ENCODE data around the gene KRT31.
"Not testable (repeated sequence)": the region's sequence is repeated elsewhere in the genome, so short reads cannot be mapped to it uniquely, and the experiment has no call there.

Gene KRT31

DNA sequence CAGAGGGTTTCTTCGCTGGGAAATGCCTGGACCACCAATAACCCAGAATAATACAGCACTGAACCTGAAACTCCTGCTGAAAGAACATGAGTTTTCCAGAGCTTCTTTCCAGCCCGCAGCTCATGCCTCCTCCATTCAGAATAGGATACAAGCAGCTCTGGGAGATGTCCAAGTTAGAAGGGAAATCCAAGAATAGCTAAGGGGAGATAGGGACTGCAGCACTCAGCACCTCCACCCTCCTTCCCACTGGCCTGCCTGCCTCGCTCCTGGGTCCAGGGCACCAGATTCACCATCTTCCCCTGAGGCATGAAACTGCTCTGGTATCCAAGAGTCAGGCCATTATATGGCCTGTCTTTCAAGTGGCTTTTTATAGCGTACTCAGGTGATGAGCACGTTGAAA is 4.1 kb downstream of the KRT31 start:
- Histone ChIP-seq H3K9ac (ENCODE audit: low read depth in 1 of 2, low read length in 2 of 2) (no peak overlapping the region), H3K27ac (ENCODE audit: low read depth in 2 of 2, low read length in 2 of 2) (no peak overlapping the region), H3K36me3 (ENCODE audit: control insufficient read depth in 2 of 2, insufficient read depth in 2 of 2, low read length in 2 of 2) (no peaks in the 10 kb centered on the region), H3K4me1 (ENCODE audit: control insufficient read depth in 2 of 2, insufficient read depth in 2 of 2, low read length in 2 of 2) (no peaks in the 10 kb centered on the region), H3K9me3 (ENCODE audit: control insufficient read depth in 2 of 2, low read length in 2 of 2) (no peaks in the 10 kb centered on the region), H3K4me3 (ENCODE audit: low read length in 2 of 2) (no peak overlapping the region), H3K27me3 (ENCODE audit: control insufficient read depth in 2 of 2, insufficient read depth in 2 of 2, low read length in 2 of 2) (peaks cover 0 to 3% of the 10 kb centered on the region in 2 donors)

DNA sequence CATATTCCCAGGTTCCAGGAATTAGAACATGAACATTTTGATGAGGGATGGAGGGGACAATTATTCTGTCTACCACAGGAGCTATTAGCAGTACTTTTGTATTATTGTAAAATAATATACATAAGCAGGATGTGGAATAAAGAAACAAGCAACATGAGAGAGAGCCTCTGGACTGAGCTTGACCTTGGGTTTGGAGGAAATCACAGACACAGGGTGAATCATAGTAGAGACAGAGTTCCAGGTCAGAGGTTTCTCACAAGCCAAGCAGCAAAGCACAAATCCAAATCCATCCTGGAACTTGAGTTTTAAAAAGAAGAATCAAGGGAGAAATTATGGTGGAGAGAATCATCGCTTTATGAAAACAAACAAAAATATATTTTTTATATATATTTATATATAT is 5.1 kb downstream of the KRT31 start:
- H3K9me3 ChIP-seq (ENCODE audit: control insufficient read depth in 2 of 2, low read length in 2 of 2): no peaks in the 10 kb centered on the region
- no peak overlapping the region for H3K27ac ChIP-seq (ENCODE audit: low read depth in 2 of 2, low read length in 2 of 2)
- no peaks in the 10 kb centered on the region for H3K4me1 ChIP-seq (ENCODE audit: control insufficient read depth in 2 of 2, insufficient read depth in 2 of 2, low read length in 2 of 2)
- peaks cover 0 to 3% of the 10 kb centered on the region in 2 donors for H3K27me3 ChIP-seq (ENCODE audit: control insufficient read depth in 2 of 2, insufficient read depth in 2 of 2, low read length in 2 of 2)
- no peak overlapping the region for H3K4me3 ChIP-seq (ENCODE audit: low read length in 2 of 2)
- H3K36me3 ChIP-seq (ENCODE audit: control insufficient read depth in 2 of 2, insufficient read depth in 2 of 2, low read length in 2 of 2): no peaks in the 10 kb centered on the region
- H3K9ac ChIP-seq (ENCODE audit: low read depth in 1 of 2, low read length in 2 of 2): no peak overlapping the region

- no peak overlapping the region for H3K4me3 ChIP-seq (ENCODE audit: low read length in 2 of 2)
- peaks cover 0 to 3% of the 10 kb centered on the region in 2 donors for H3K27me3 ChIP-seq (ENCODE audit: control insufficient read depth in 2 of 2, insufficient read depth in 2 of 2, low read length in 2 of 2)
- no peaks in the 10 kb centered on the region for H3K36me3 ChIP-seq (ENCODE audit: control insufficient read depth in 2 of 2, insufficient read depth in 2 of 2, low read length in 2 of 2)
- H3K9ac ChIP-seq (ENCODE audit: low read depth in 1 of 2, low read length in 2 of 2): no peak overlapping the region
- peaks cover 0 to 2% of the 10 kb centered on the region in 2 donors for H3K9me3 ChIP-seq (ENCODE audit: control insufficient read depth in 2 of 2, low read length in 2 of 2)
- H3K4me1 ChIP-seq (ENCODE audit: control insufficient read depth in 2 of 2, insufficient read depth in 2 of 2, low read length in 2 of 2): no peaks in the 10 kb centered on the region
- no peak overlapping the region for H3K27ac ChIP-seq (ENCODE audit: low read depth in 2 of 2, low read length in 2 of 2)
Measured at GRCh38 chr17:41391535-41391934, 5.9 kb downstream of the KRT31 start.

DNA sequence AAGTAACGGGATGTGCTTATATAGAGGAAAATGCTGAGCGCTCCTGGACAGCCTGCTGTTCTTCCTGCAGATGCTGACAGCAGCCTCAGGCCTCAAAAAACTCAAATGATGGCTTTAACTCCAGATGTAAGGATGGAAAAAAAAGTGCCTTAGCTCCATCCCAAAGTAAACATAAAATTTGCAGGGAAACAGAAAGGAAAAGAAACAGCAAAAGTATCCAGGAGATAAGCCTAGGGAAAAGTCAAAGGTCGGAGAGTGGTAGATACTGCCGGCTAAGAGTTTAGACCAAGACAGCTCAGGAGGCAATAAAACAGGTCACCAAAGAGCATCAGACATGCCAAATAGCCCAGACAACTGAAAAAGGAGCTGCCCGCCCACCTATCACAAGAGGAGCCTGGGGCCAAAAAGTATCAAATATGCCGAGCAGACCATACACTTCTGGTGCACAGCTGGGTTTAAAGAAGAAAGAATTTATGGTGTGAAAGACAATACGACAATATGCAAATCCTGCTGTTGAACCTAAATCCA is 6.9 kb downstream of the KRT31 start:
- Histone ChIP-seq H3K9ac (ENCODE audit: low read depth in 1 of 2, low read length in 2 of 2) (no peak overlapping the region), H3K4me1 (ENCODE audit: control insufficient read depth in 2 of 2, insufficient read depth in 2 of 2, low read length in 2 of 2) (no peaks in the 10 kb centered on the region), H3K27ac (ENCODE audit: low read depth in 2 of 2, low read length in 2 of 2) (no peak overlapping the region), H3K4me3 (ENCODE audit: low read length in 2 of 2) (no peak overlapping the region), H3K27me3 (ENCODE audit: control insufficient read depth in 2 of 2, insufficient read depth in 2 of 2, low read length in 2 of 2) (no peaks in the 10 kb centered on the region), H3K9me3 (ENCODE audit: control insufficient read depth in 2 of 2, low read length in 2 of 2) (peaks cover 0 to 2% of the 10 kb centered on the region in 2 donors), H3K36me3 (ENCODE audit: control insufficient read depth in 2 of 2, insufficient read depth in 2 of 2, low read length in 2 of 2) (no peaks in the 10 kb centered on the region)

DNA sequence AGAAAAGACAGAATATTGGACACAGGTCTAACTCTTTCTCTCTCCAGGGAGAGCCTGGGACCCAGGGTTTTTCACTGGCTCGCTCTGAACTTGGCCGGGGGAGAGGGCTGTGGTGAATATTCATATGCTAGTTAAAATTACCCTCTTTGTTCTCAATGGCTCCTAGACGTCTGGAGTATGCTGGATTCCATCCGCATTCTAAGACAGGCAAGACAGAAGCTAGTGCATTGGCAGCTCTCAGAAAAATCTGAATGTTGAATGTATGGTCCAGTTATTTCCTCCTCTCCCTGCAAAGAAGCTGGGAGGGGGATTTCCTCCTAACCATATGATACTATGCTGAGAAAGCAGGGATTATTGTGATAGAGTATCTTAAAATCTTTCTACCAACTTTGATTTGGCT is 9.7 kb downstream of the KRT31 start:
- Histone ChIP-seq H3K9ac (ENCODE audit: low read depth in 1 of 2, low read length in 2 of 2) (no peak overlapping the region), H3K4me1 (ENCODE audit: control insufficient read depth in 2 of 2, insufficient read depth in 2 of 2, low read length in 2 of 2) (no peaks in the 10 kb centered on the region), H3K9me3 (ENCODE audit: control insufficient read depth in 2 of 2, low read length in 2 of 2) (peaks cover 0 to 2% of the 10 kb centered on the region in 2 donors), H3K27ac (ENCODE audit: low read depth in 2 of 2, low read length in 2 of 2) (no peak overlapping the region), H3K27me3 (ENCODE audit: control insufficient read depth in 2 of 2, insufficient read depth in 2 of 2, low read length in 2 of 2) (peaks cover 0 to 1% of the 10 kb centered on the region in 2 donors), H3K36me3 (ENCODE audit: control insufficient read depth in 2 of 2, insufficient read depth in 2 of 2, low read length in 2 of 2) (no peaks in the 10 kb centered on the region), H3K4me3 (ENCODE audit: low read length in 2 of 2) (no peak overlapping the region)

- Histone ChIP-seq H3K4me3 (ENCODE audit: low read length in 2 of 2) (no peak overlapping the region), H3K27me3 (ENCODE audit: control insufficient read depth in 2 of 2, insufficient read depth in 2 of 2, low read length in 2 of 2) (peaks cover 0 to 1% of the 10 kb centered on the region in 2 donors), H3K4me1 (ENCODE audit: control insufficient read depth in 2 of 2, insufficient read depth in 2 of 2, low read length in 2 of 2) (no peaks in the 10 kb centered on the region), H3K9me3 (ENCODE audit: control insufficient read depth in 2 of 2, low read length in 2 of 2) (peaks cover 0 to 2% of the 10 kb centered on the region in 2 donors), H3K36me3 (ENCODE audit: control insufficient read depth in 2 of 2, insufficient read depth in 2 of 2, low read length in 2 of 2) (no peaks in the 10 kb centered on the region), H3K27ac (ENCODE audit: low read depth in 2 of 2, low read length in 2 of 2) (no peak overlapping the region), H3K9ac (ENCODE audit: low read depth in 1 of 2, low read length in 2 of 2) (no peak overlapping the region)
Measured at GRCh38 chr17:41386227-41386626, 11.2 kb downstream of the KRT31 start.

- H3K4me3 ChIP-seq (ENCODE audit: low read length in 2 of 2): no peak overlapping the region
- no peaks in the 10 kb centered on the region for H3K4me1 ChIP-seq (ENCODE audit: control insufficient read depth in 2 of 2, insufficient read depth in 2 of 2, low read length in 2 of 2)
- no peak overlapping the region for H3K27ac ChIP-seq (ENCODE audit: low read depth in 2 of 2, low read length in 2 of 2)
- H3K36me3 ChIP-seq (ENCODE audit: control insufficient read depth in 2 of 2, insufficient read depth in 2 of 2, low read length in 2 of 2): no peaks in the 10 kb centered on the region
- no peak overlapping the region for H3K9ac ChIP-seq (ENCODE audit: low read depth in 1 of 2, low read length in 2 of 2)
- peaks cover 0 to 1% of the 10 kb centered on the region in 2 donors for H3K27me3 ChIP-seq (ENCODE audit: control insufficient read depth in 2 of 2, insufficient read depth in 2 of 2, low read length in 2 of 2)
- H3K9me3 ChIP-seq (ENCODE audit: control insufficient read depth in 2 of 2, low read length in 2 of 2): peaks cover 0 to 2% of the 10 kb centered on the region in 2 donors
Measured at GRCh38 chr17:41383690-41384089, 13.7 kb downstream of the KRT31 start.

DNA sequence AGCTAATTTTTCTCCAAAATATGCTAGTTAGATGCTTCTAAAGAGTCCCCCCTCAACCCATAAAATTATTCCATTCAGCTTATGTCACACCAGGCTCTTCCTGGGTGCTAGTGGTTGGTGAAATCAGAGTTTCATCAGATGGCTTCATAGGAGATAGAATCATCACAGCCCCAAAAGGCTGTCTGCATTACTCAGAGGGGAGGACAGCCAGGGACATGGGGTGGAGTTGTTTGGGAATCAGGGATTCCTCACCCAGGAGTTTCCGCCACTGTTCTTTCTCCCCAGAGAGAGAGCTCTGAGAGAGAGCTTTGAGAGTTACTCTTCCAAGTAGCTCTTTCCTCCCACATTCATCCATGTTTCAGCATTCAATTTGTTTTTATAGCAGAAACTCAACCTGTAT is 15.0 kb downstream of the KRT31 start:
- H3K4me3 ChIP-seq (ENCODE audit: low read length in 2 of 2): no peak overlapping the region

DNA sequence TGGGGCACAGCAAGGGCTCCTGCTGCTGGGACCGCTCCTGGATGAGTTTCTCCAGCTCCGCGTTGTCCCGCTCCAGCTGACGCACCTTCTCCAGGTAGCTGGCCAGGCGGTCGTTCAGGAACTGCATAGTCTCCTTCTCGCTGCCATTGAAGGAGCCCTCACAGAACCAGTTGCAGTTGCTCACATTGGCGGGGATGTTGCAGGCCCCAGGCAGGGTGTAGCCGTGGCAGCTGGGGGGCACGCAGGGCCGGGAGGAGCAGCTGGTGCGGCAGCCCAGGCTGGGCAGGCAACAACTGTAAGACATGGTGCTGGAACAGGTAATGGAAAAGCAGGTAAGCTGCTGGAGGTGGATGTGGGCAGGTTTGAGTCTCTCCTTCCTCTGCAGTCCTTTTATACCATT is 15.5 kb downstream of the KRT31 start, which contains the start of gene KRT34:
Gene KRT34 (minus strand): TSS at position 364 of the 400 bp plus-strand sequence. CDS start 60 bp downstream, at position 304.
- not testable (repeated sequence) for H3K4me3 ChIP-seq (ENCODE audit: low read length in 2 of 2); H3K27me3 ChIP-seq (ENCODE audit: control insufficient read depth in 2 of 2, insufficient read depth in 2 of 2, low read length in 2 of 2); H3K27ac ChIP-seq (ENCODE audit: low read depth in 2 of 2, low read length in 2 of 2); H3K9me3 ChIP-seq (ENCODE audit: control insufficient read depth in 2 of 2, low read length in 2 of 2); H3K36me3 ChIP-seq (ENCODE audit: control insufficient read depth in 2 of 2, insufficient read depth in 2 of 2, low read length in 2 of 2); H3K4me1 ChIP-seq (ENCODE audit: control insufficient read depth in 2 of 2, insufficient read depth in 2 of 2, low read length in 2 of 2); H3K9ac ChIP-seq (ENCODE audit: low read depth in 1 of 2, low read length in 2 of 2)

More for the DNA sequence above, 15.0 kb downstream of the KRT31 start:
- Histone ChIP-seq H3K36me3 (ENCODE audit: control insufficient read depth in 2 of 2, insufficient read depth in 2 of 2, low read length in 2 of 2) (no peaks in the 10 kb centered on the region), H3K27me3 (ENCODE audit: control insufficient read depth in 2 of 2, insufficient read depth in 2 of 2, low read length in 2 of 2) (peaks cover 0 to 1% of the 10 kb centered on the region in 2 donors), H3K9ac (ENCODE audit: low read depth in 1 of 2, low read length in 2 of 2) (no peak overlapping the region), H3K9me3 (ENCODE audit: control insufficient read depth in 2 of 2, low read length in 2 of 2) (peaks cover 0 to 2% of the 10 kb centered on the region in 2 donors), H3K4me1 (ENCODE audit: control insufficient read depth in 2 of 2, insufficient read depth in 2 of 2, low read length in 2 of 2) (no peaks in the 10 kb centered on the region), H3K27ac (ENCODE audit: low read depth in 2 of 2, low read length in 2 of 2) (no peak overlapping the region)

- not testable (repeated sequence) for H3K27ac ChIP-seq (ENCODE audit: low read depth in 2 of 2, low read length in 2 of 2); H3K9me3 ChIP-seq (ENCODE audit: control insufficient read depth in 2 of 2, low read length in 2 of 2); H3K36me3 ChIP-seq (ENCODE audit: control insufficient read depth in 2 of 2, insufficient read depth in 2 of 2, low read length in 2 of 2); H3K4me1 ChIP-seq (ENCODE audit: control insufficient read depth in 2 of 2, insufficient read depth in 2 of 2, low read length in 2 of 2); H3K4me3 ChIP-seq (ENCODE audit: low read length in 2 of 2); H3K27me3 ChIP-seq (ENCODE audit: control insufficient read depth in 2 of 2, insufficient read depth in 2 of 2, low read length in 2 of 2); H3K9ac ChIP-seq (ENCODE audit: low read depth in 1 of 2, low read length in 2 of 2)
Measured at GRCh38 chr17:41380091-41380490, 17.3 kb downstream of the KRT31 start.

DNA sequence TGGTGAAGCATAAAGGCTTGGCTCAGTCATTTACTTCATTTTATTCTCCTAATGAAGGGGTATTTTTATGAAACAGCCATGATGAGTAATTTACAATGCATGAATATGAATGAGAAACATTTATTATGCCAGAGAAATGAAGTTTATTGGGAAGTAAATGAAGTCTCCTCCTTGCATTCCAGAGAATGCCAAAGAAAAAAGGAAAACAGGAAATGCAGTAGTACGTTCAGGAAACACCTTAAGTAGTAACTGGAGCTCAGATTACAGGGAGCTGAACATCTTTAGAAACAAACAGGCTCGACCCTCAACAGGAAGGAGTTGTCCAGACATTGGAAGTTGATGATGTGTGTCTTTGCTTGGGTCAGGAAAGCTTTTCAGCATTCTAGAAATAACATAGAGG is 19.9 kb downstream of the KRT31 start:
- H3K36me3 ChIP-seq (ENCODE audit: control insufficient read depth in 2 of 2, insufficient read depth in 2 of 2, low read length in 2 of 2): no peaks in the 10 kb centered on the region
- no peaks in the 10 kb centered on the region for H3K4me1 ChIP-seq (ENCODE audit: control insufficient read depth in 2 of 2, insufficient read depth in 2 of 2, low read length in 2 of 2)
- H3K27me3 ChIP-seq (ENCODE audit: control insufficient read depth in 2 of 2, insufficient read depth in 2 of 2, low read length in 2 of 2): peaks cover 0 to 5% of the 10 kb centered on the region in 2 donors
- H3K4me3 ChIP-seq (ENCODE audit: low read length in 2 of 2): no peak overlapping the region
- no peaks in the 10 kb centered on the region for H3K9me3 ChIP-seq (ENCODE audit: control insufficient read depth in 2 of 2, low read length in 2 of 2)
- H3K27ac ChIP-seq (ENCODE audit: low read depth in 2 of 2, low read length in 2 of 2): no peak overlapping the region
- H3K9ac ChIP-seq (ENCODE audit: low read depth in 1 of 2, low read length in 2 of 2): no peak overlapping the region

All from mucosa of rectum (tissue), 2 donors.